Astrocyte (in vitro differentiated cells and primary cell): ENCODE data around the gene AGXT2. TPM values are rescaled to one million over a fixed set of nuclear protein-coding genes. Genes with fewer than 3 reads are reported as not detected.

Source experiments
- DNase-seq: peaks from one replicate; pipeline ENCODE4 v3.0.0-alpha.2; 2010; ENCODE audit warnings: low read depth
- FAIRE-seq: peaks from 2 replicates; lab custom pipeline; 2011; peaks lifted over from hg19 to GRCh38; lab: Jason Lieb, UNC
- H2AFZ ChIP-seq: 2 replicates; pipeline ENCODE4 v1.6.0; 2012; ENCODE audit warnings: low read depth, low read length, inconsistent platforms
- H3K27ac ChIP-seq: 2 replicates; pipeline ENCODE4 v1.5.1; 2011; ENCODE audit warnings: low read depth, low read length, inconsistent platforms
- H3K27me3 ChIP-seq: 2 replicates; pipeline ENCODE4 v1.6.0; 2011; ENCODE audit warnings: low read length, inconsistent platforms; ENCODE audit not compliant: insufficient read depth
- H3K36me3 ChIP-seq: 2 replicates; pipeline ENCODE4 v1.5.1; 2011; ENCODE audit warnings: low read length, inconsistent platforms; ENCODE audit not compliant: insufficient read depth
- H3K4me1 ChIP-seq: 2 replicates; pipeline ENCODE4 v1.5.1; 2011; ENCODE audit warnings: low read length, inconsistent platforms; ENCODE audit not compliant: insufficient read depth
- H3K4me2 ChIP-seq: 2 replicates; pipeline ENCODE4 v1.6.0; 2012; ENCODE audit warnings: low read length, inconsistent platforms
- H3K4me3 ChIP-seq: 2 replicates; pipeline ENCODE4 v1.5.1; 2011; ENCODE audit warnings: low read depth, mild to moderate bottlenecking, low read length, inconsistent platforms; ENCODE audit not compliant: insufficient read depth
- H3K79me2 ChIP-seq: 2 replicates; pipeline ENCODE4 v1.6.0; 2012; ENCODE audit warnings: mild to moderate bottlenecking, low read length, inconsistent platforms; ENCODE audit not compliant: insufficient read depth
- H3K9ac ChIP-seq: 2 replicates; pipeline ENCODE4 v1.6.0; 2012; ENCODE audit warnings: mild to moderate bottlenecking, low read length, inconsistent platforms
- H3K9me3 ChIP-seq: 2 replicates; pipeline ENCODE4 v1.5.1; 2012; ENCODE audit warnings: low read depth, mild to moderate bottlenecking, low read length, inconsistent platforms; ENCODE audit not compliant: insufficient read depth
- H4K20me1 ChIP-seq: 2 replicates; pipeline ENCODE4 v1.6.0; 2012; ENCODE audit warnings: low read length, inconsistent platforms; ENCODE audit not compliant: insufficient read depth
- H3K27ac Mint-ChIP-seq: one replicate; pipeline ENCODE4 v1.8.0; 2021; ENCODE audit warnings: mild to moderate bottlenecking, mixed read lengths; ENCODE audit not compliant: unreplicated experiment
- H3K27me3 Mint-ChIP-seq: one replicate; pipeline ENCODE4 v1.8.0; 2021; ENCODE audit warnings: low read depth, mixed read lengths; ENCODE audit not compliant: unreplicated experiment
- H3K36me3 Mint-ChIP-seq: one replicate; pipeline ENCODE4 v1.8.0; 2021; ENCODE audit warnings: low read depth, mixed read lengths; ENCODE audit not compliant: unreplicated experiment
- H3K4me1 Mint-ChIP-seq: one replicate; pipeline ENCODE4 v1.8.0; 2021; ENCODE audit warnings: low read depth, mixed read lengths; ENCODE audit not compliant: unreplicated experiment
- H3K4me3 Mint-ChIP-seq: one replicate; pipeline ENCODE4 v1.8.0; 2021; ENCODE audit warnings: mild to moderate bottlenecking, moderate library complexity, mixed read lengths; ENCODE audit not compliant: unreplicated experiment
- H3K9me3 Mint-ChIP-seq: one replicate; pipeline ENCODE4 v1.8.0; 2021; ENCODE audit warnings: mild to moderate bottlenecking, mixed read lengths; ENCODE audit not compliant: unreplicated experiment
- EZH2 ChIP-seq: IDR thresholded peaks from 2 replicates; pipeline ENCODE4 v1.6.1; 2012; ENCODE audit warnings: mild to moderate bottlenecking, low read length, inconsistent platforms; ENCODE audit not compliant: insufficient read depth
- total RNA-seq: library from RNA; stranded (reverse); gene quantifications from 2 replicates; pipeline ENCODE4 v1.2.1, GENCODE V29; 2021
- TF ChIP-seq, protein P1 (sequence below): IDR thresholded peaks from 2 replicates; pipeline ENCODE4 v1.5.1; 2011; ENCODE audit warnings: low read depth, mild to moderate bottlenecking, inconsistent platforms, low read length, moderate library complexity; ENCODE audit not compliant: insufficient read depth

The AGXT2 gene
- total RNA-seq, 1 donor from 2014 or later, result not detected

DNA sequence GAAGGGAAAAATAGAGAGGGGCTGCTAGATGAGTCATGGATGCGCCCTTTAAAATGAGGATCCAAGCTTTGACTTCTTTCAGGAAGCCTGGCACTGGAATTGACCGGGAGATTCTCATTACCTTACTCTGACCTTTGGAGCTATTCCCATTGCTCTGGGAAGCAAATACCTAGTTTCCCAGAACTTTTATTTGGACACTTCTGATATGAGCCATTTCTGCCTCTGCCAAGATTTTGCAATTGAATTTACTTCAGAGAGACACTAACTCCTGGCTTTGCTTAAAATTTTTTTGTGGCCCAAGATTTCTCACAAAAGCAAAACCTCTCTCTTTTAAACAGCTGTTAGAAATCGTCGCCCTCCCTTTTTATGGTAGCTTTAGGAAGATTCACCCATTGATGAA, 15.7 kb upstream of the AGXT2 start:
- no peaks in the 10 kb centered on the region for H3K9me3 ChIP-seq
- no peak for FAIRE-seq
- H3K4me3 ChIP-seq, result no peak overlapping the region

DNA sequence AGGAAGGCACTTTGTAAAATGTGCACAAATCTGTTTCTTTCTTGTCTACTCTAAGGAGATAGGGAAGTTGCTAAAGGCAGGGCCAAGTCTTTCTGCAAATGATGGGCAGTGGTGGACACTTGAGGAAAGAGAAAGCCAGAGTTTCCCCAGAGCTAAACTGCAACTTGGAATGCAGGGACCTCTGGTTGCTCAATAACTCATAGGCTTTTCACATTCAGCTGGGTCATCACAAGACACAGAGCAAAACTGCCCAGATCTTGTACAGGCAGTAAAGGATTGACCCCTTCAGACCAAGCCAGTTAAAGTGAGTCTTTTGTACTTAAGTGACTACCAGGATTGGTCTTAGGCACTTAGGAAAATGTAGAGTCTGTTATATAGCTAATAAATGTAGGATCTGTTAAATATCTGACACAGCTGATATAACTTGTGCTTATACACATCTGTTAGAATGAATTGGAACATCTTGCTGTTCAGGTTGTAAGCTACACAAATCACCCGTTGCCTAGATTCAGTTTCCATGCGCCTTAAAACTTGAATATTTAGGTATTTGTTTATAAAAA, 13.5 kb upstream of the AGXT2 start:
- DNase-seq, result no peak
- no peaks in the 10 kb centered on the region for H3K9me3 ChIP-seq
- H3K4me3 ChIP-seq, result no peak overlapping the region

More for the DNA sequence above, 15.7 kb upstream of the AGXT2 start:
- Mint-ChIP-seq H3K9me3 (no peaks in the 10 kb centered on the region), H3K4me1 (peaks cover 14% of the 10 kb centered on the region), H3K36me3 (no peaks in the 10 kb centered on the region), H3K4me3 (no peak overlapping the region), H3K27ac (no peak overlapping the region), H3K27me3 (peaks cover 3% of the 10 kb centered on the region)
- TF ChIP-seq EZH2, result no peak
- TF ChIP-seq, protein P1, sequence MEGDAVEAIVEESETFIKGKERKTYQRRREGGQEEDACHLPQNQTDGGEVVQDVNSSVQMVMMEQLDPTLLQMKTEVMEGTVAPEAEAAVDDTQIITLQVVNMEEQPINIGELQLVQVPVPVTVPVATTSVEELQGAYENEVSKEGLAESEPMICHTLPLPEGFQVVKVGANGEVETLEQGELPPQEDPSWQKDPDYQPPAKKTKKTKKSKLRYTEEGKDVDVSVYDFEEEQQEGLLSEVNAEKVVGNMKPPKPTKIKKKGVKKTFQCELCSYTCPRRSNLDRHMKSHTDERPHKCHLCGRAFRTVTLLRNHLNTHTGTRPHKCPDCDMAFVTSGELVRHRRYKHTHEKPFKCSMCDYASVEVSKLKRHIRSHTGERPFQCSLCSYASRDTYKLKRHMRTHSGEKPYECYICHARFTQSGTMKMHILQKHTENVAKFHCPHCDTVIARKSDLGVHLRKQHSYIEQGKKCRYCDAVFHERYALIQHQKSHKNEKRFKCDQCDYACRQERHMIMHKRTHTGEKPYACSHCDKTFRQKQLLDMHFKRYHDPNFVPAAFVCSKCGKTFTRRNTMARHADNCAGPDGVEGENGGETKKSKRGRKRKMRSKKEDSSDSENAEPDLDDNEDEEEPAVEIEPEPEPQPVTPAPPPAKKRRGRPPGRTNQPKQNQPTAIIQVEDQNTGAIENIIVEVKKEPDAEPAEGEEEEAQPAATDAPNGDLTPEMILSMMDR, result no peak
- no peak overlapping the region for H2AFZ ChIP-seq
- no peak overlapping the region for H3K9ac ChIP-seq
- H3K4me1 ChIP-seq, result no peaks in the 10 kb centered on the region
- H3K27ac ChIP-seq, result no peak overlapping the region
- H3K4me2 ChIP-seq, result no peak overlapping the region
- no peaks in the 10 kb centered on the region for H3K27me3 ChIP-seq
- no peaks in the 10 kb centered on the region for H3K36me3 ChIP-seq
- no peaks in the 10 kb centered on the region for H3K79me2 ChIP-seq
- no peak for DNase-seq
- no peaks in the 10 kb centered on the region for H4K20me1 ChIP-seq

DNA sequence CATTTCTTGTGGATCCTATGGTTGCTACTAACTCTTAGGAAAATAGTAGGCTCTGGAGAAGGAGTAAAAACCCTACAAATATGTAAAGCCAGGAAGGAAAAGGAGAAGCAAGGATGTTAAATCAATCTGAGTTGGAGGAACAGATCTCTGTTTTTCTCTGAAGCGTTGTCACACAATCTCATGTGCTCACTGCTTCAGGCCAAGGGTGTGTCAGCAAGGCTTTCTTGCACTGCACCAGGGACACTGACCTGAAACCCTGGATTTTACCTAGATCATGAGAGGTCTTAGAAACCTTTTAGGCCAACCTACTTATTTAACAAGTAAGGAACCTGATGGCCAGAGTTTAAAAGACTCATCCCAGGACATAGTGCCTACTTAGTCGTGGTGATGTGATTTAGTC, 12.5 kb upstream of the AGXT2 start:
- Mint-ChIP-seq H3K9me3 (no peaks in the 10 kb centered on the region), H3K4me3 (no peak overlapping the region), H3K27me3 (peaks cover 3% of the 10 kb centered on the region), H3K36me3 (no peaks in the 10 kb centered on the region), H3K4me1 (peaks cover 14% of the 10 kb centered on the region), H3K27ac (no peak overlapping the region)
- no peak for TF ChIP-seq EZH2
- TF ChIP-seq, protein P1, result no peak
- Histone ChIP-seq H3K79me2 (no peaks in the 10 kb centered on the region), H3K27ac (no peak overlapping the region), H3K9me3 (no peaks in the 10 kb centered on the region), H3K9ac (no peak overlapping the region), H3K4me2 (no peak overlapping the region), H4K20me1 (no peaks in the 10 kb centered on the region), H2AFZ (no peak overlapping the region), H3K4me1 (no peaks in the 10 kb centered on the region), H3K27me3 (no peaks in the 10 kb centered on the region), H3K36me3 (no peaks in the 10 kb centered on the region), H3K4me3 (no peak overlapping the region)
- no peak for DNase-seq
- no peak for FAIRE-seq

More for the DNA sequence above, 13.5 kb upstream of the AGXT2 start:
- Mint-ChIP-seq H3K4me3 (no peak overlapping the region), H3K36me3 (no peaks in the 10 kb centered on the region), H3K9me3 (no peaks in the 10 kb centered on the region), H3K4me1 (peaks cover 14% of the 10 kb centered on the region), H3K27me3 (peaks cover 3% of the 10 kb centered on the region), H3K27ac (no peak overlapping the region)
- no peak overlapping the region for H2AFZ ChIP-seq
- H4K20me1 ChIP-seq, result no peaks in the 10 kb centered on the region
- H3K27ac ChIP-seq, result no peak overlapping the region
- H3K4me1 ChIP-seq, result no peaks in the 10 kb centered on the region
- H3K36me3 ChIP-seq, result no peaks in the 10 kb centered on the region
- no peak overlapping the region for H3K4me2 ChIP-seq
- H3K79me2 ChIP-seq, result no peaks in the 10 kb centered on the region
- no peak overlapping the region for H3K9ac ChIP-seq
- TF ChIP-seq EZH2, result no peak
- TF ChIP-seq, protein P1, result no peak
- no peaks in the 10 kb centered on the region for H3K27me3 ChIP-seq
- no peak for FAIRE-seq
